GM21723 (cell line): Measurements from ENCODE around the gene IGFL1.
"Not testable (repeated sequence)": the region's sequence is repeated elsewhere in the genome, so short reads cannot be mapped to it uniquely, and the experiment has no call there.

Experiments
- ATAC-seq: cut with Tn5 transposase; IDR thresholded peaks from one replicate; pipeline ENCODE4 v1.9.1; 2021; ENCODE audit warnings: mild to moderate bottlenecking, moderate library complexity; ENCODE audit not compliant: unreplicated experiment

IGFL1 gene

DNA sequence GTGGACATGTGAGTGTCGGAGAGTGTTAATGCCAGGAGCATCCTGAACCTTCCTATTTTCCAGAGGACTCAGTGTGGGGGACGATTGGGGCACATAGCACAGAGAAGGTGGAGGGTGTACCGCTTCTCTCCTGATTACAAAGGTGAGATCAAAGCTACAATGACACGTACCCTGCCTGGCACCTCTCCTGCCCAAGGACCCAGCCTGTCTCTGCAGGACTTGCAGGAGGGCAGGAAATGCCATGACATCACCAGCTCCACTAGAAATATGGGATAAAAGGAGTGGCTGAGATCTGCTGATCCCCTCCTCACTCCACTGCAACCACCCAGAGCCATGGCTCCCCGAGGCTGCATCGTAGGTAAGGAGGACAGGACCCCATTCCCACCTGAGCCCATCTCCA is at the start of gene IGFL1:
Gene IGFL1 (plus strand): TSS at position 301 of the 400 bp plus-strand sequence. CDS start 33 bp downstream, at position 334.
- no peak for ATAC-seq

DNA sequence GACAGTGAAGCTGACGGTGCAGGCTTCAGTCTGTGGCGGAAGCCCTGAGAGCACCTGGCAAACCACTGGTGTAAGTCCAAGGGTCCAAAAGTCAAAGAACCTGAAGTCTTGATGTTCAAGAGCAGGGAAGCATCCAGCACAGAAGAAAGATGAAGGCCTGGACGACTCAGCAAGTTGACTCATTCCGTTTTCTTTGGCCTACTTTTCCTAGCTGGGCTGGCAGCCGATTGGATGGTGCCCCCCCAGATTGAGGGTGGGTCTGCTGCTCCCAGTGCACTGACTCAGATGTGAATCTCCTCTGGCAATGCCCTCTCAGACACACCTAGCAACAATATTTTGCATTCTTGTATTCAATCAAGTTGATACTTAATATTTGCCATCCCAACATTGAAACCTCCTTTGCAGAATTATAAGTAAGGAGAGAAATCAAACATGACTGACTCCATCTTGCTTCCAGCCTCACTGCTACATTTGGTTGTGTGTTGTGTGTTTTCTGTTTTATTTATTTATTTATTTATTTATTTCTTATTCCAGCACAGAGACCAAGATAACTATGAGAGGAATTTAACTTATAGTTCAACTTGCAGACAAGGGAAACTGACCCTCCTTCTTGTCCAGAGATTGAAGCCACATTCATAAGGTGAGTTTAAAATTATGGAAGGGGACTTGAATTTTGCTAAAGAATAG is 48.7 kb upstream of the IGFL1 start:
- no peak for ATAC-seq

DNA sequence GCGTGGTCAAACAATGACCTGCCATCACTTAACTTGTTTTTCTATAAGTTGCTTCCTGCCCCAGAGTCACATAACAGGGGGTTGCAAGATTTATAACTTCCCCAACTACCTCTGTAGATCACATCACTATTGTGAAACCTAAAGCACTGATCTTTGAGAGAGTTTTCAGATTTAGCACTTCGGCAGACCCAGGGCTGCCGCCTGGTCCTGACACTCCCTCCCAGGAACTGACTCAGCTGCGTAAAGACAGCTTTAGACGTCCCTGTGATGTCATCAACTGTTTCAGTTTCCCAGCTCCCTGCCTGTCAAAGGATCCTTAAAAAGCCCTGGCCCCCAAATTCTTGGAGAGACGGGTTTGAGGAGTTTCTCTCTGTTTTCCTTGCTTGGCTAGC is 48.2 kb upstream of the IGFL1 start:
- no peak for ATAC-seq

DNA sequence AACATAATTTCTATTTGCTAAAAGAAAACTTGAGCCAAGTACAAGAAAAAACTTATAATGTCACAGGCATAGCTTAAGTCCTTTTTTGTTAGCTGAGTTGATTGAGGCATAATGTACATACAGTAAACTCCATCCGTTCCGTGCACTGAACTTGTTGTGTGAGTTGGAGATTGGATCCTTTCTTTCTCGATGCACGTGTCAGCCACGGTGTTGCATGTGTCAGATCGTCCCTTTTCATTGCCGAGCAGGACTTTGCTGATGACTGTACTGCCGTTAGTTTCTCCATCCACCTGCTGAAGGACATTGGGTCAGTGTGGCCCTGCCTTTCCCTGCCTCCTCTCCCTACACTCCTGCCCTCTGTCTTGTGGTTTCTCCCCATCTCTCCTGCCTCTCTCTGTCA is 47.1 kb upstream of the IGFL1 start:
- no peak for ATAC-seq

DNA sequence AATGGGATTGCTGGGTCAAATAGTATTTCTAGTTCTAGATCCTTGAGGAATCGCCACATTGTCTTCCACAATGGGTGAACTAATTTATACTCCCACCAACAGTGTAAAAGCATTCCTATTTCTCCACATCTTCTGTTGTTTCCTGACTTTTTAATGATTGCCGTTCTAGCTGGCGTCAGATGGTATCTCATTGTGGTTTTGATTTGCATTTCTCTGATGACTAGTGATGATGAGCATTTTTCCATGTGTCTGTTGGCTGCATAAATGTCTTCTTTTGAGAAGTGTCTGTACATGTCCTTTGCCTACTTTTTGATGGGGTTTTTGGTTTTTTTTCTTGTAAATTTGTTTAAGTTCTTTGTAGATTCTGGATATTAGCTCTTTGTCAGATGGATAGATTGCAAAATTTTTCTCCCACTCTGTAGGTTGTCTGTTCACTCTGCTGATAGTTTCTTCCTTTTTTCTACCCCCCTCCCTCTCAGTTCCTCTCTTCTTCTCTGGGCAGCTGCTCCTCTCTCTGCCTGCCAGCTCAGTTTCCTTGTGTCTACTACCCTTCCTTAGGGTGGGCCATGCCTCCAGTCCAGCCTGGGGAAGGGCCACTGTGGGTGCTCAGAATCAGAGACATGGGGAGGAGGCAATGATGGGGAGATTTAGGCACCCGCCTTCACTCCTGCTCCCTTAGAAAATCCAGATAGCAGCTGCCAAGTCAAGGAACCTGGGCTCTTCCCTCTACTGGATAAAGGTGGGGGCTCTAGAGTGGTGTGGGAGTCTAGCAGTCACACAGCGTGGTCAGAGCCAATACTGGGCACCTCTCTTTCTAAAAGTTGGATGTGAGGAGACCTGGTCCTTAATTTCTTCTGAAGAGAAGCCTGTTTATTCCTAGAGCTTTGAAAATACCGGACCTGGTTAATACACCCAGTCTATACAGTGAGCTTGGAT is 44.5 kb upstream of the IGFL1 start:
- ATAC-seq: not testable (repeated sequence)

DNA sequence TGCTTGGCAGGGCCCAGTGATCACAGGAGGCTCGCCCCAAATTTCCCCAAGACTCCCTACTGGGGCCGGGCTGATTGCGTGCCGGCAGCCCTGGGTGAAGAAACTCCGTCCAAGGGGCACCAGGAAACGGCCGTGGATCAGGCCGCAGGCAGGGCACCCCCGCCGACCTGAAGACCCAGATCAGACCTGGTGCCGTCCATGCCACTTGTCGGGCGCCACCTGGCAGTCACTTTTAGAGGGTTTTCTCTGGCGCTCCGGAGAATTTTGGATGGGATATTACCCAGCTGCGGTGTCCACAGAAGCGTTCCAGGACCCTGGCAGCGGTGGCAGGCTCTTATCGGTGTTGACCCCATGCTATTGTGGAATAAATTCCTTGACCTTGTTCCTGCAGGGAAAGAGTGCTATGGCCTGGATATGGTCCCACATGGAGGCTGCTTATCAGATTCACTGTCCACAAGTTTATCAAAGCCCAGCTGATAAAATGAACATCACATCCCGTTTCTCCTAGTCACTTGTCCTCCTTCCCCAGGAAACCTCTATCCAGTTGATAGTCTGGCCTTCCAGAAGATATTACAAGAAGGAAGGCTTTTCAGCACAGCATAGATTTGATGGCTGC is 43.3 kb upstream of the IGFL1 start:
- ATAC-seq: no peak

DNA sequence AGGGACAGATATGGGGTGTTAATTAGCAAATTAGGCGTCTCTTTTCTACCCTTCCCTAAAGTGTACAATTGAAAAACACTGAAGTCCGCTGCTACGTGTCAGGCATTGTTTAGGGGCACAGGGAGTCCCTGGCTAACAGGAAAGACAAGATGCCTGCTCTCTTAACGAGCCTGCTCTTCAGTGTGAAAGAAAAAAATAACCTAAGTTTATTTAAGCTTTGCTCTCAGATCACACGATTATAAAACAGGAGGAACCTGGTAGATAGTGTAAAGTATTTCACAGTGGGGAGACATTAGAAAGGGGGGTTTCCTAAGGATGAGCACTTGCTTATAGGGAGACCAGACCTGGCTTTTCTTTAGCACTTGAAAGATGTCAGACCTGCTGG is 42.8 kb upstream of the IGFL1 start:
- ATAC-seq: no peak

DNA sequence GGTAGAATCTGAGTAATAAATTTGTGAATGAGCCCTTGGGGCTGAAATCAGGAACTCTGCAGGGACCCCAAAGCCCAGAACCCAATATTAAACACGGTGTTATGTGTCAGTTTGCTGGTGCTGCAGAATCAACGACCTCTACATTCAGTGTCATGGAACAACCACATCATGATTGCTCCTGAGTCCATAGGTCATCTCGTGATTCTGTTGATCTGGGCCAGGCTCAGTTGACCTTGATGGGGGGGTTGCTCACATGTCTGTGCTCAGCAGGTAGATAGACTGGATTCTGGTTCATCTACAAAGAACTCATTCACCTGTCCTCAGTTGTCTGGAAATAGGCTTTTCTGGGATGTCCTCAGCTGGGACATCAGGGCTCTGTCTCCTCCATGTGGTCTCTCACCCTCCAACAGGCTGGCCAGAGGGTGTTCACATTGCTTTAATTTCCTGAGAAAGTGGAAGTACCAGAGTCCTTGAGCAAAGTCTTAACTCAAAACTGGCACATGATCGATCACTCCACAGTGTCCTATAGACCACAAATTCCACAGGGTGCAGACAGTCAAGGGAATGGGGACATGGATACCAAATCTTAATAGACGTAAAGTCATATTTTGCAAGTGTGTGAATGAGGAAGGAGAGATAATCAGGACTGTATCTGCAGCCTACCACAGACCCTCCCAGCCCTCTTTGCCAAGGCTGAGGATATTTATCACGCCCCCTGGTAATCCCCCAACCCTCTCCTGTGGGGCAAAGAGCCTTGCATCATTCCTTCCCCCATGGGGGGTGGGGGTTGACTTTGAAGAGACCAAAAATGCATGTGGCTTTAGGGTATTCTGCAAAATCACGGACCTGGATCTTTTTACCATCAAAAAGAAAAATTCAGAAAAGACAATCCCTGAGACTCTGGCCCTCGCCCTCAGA is 39.3 kb upstream of the IGFL1 start:
- ATAC-seq: no peak

DNA sequence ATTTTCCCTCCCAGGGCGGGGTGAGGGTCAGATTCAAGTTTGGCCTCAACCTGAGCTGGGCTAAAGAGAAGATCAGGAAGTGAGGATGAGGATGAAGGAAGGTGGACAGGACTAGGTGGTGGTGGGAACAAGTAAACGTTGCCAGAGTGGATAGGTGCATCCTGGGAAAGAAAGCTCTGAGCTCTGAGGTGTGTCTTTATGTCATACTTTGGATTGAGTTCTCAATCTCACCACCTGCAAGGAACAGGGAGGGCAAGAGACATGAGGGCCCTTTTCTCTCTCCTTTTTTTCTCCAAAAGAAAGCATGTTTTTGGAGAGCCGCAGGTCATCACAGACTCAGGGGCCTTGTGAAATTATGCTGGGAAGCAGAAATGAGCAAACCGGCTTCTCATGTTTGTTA is 38.2 kb upstream of the IGFL1 start:
- ATAC-seq: no peak

DNA sequence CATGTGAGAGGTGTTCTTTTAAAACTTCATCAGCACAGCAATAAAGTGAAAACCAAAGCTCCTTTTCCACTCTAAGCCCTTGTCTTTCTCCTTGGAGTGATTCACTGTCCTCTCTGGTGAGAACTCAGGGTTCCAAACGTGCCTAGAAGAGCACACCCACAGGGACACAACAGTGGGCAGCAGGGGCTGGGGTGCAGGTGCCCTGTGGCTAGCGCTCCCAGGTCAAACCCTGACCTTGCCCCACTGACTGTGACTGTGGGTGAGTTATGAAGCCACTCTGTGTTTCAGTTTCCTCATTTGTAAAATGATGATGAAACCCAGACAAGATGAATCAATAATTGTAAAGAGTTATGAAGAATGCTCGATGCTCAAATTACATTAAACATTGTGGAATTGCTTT is 37.6 kb upstream of the IGFL1 start:
- no peak for ATAC-seq

DNA sequence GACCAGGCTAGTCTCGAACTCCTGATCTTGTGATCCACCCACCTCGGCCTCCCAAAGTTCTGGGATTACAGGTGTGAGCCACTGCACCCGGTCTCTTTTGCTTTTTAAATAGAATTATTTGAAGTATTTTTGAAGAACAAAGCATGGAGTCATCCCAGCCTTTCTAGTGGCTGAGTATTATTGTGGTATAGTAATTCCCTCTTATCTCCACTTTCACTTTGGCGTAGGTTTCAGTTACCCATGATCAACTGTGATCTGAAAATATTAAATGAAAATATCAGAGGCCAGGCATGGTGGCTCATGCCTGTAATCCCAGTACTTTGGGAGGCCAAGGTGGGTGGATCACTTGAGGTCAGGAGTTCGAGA is 36.9 kb upstream of the IGFL1 start:
- ATAC-seq: not testable (repeated sequence)

DNA sequence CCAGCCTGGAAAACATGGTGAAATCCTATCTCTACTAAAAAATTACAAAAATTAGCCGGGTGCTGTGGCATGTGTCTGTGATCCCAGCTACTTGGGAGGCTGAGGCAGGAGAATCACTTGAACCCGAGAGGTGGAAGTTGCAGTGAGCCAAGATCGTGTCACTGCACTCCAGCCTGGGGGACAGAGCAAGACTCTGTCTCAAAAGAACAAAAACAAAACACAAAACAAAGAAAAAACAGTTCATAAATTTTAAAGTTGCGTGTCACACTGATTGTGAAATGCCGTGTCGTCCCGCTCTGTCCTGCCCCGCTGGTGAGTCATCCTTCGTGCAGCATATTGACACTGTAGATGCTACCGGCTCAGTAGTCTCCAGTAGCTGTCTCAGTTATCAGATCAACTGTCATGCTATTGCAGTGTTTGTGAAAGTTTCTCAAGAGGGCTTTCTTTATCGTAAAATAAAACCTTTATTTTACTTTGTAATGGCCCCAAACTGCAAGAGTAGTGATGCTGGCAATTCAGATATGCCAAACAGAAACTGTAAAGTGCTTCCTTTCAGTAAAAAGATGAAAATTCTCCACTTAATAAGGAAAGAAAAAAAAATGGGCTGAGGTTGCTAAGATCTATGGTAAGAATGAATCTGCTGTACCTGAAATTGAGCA is 36.4 kb upstream of the IGFL1 start:
- no peak for ATAC-seq

DNA sequence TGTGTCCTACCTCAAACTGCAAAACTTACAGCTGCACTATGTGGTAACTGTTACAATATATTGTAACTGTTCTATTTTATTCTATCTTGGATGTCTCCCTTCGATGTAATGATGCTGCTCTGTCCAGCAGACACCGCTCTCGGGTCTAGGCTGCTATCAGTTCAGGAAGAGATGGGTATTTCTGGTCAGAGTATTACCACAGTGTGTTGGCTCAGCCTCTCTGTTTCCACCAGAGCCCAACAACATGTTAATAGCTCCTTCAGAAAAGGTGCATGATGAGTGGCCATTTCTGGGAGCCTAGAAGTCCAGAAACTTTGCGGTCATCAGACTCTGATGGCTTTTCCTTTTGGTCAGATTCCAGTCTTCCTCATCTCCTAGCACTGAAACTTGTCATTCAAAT is 35.9 kb upstream of the IGFL1 start:
- ATAC-seq: no peak

DNA sequence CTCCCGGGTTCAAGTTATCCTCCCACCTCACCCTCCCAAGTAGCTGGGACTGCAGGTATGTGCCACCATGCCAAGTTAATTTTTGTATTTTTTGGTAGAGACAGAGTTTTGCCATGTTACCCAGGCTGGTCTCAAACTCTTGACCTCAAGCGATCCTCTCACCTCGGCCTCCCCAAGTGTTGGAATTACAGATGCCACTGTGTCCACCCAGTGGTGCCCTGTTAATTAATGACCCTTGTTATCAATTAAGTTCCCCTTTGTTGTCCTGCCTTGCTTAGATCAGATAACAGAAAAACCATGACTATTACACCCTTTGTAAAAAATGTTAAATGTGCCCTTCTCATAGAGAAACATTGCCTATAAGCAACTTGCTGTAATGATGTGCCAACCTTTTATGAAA is 34.4 kb upstream of the IGFL1 start:
- no peak for ATAC-seq

DNA sequence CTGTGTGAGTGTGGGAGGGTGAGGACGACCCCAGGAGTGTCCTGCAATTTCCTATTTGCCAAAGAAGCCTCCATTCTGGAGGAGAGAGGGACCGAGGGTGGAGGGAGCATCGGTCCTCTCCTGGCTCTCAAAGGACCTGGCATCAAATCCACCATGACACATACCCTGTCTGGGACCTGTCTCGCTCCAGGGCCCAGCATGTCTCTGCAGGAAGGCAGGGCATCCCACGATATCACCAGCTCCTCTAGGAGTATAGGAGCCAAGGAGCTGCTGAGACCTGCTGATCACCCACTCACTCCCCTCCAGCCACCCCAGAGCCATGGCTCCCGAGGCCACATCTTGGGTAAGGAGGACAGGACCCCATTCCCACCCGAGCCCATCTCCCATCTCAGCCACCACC is 33.6 kb upstream of the IGFL1 start:
- not testable (repeated sequence) for ATAC-seq

DNA sequence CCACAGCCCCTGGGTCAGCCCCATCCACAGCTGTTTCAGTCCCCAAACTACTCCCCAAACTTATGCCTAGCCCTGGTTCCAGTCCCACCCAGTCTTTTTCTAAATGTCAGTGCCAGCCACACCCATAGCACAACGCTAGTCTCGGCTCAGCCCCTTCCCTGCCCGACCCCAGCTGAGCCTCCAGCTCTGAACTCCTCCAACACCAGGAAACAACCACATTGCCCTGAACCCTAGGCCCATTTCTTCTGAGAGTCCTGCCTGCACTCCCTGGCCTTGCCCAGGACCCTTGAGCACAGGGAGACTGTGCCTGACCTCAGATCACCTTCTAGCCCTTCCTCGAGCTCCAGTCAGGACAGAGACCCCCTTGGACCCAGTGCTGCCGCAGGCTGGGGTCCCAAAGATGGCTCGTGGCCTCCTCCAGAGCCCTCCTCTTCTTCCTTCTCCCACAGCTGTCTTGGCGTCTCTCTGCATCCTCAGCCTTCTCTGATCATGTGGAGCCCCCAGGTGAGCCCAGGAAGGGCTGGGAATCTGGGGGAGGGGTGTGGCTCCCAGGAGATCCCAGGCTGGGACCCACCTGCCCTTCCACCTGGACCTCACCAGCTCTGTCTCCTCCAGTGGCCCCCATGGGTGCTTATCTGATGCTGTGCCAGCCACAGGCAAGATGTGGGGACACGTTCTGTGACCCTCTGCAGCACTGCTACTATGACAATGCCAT is 33.0 kb upstream of the IGFL1 start:
- ATAC-seq: no peak

DNA sequence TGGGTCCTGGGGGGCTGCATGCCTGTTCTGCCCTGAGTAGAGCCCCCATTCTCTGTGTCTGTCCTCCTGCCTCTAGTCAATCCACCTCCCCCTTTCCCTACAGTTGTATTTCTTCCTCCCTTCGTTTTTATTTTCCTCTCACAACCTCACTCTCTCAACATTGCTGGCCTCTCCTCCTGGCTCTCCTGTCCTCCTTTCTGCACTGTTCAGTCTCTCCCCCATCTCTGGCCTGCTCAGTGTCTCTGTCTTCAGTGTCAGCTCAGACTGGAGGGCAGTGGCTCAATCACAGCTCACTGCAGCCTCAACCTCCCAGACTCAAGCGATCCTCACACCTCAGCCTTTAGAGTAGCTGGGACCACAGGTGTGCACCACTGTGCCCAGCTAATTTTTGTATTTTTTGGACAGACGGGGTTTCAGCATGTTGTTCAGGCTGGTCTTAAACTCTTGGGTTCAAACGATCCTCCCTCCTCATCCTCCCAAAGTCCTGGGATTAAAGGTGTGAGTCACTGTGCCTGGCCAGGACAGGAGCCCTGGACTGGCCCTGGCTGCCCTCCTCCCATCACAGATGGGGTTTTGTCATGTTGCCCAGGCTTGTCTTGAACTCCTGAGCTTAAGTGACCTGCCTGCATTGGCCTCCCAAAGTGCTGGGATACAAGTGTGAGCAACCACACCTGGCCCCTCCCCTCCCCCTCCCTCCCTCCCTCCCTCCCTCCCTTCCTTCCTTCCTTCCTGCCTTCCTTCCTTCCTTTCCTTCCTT is 32.0 kb upstream of the IGFL1 start:
- ATAC-seq: no peak

DNA sequence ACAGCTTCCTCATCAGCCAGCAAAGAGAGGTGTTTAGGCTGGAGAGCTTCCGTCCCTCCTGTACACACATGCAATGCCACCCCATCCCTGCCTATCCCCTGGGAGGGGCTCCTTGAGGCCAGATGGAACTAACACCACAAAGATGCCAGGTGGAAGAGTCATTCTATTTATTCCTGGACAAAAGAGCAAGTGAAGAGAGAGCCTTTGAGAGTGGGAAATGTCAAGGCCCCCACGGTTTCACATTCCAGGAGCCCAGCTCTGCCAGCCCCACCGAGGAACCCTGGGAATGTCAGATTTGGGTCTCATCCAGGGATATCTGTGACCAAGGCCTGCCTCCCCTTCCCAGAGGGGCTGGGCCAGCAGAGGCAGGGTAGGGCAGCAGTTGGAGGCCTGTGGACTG is 30.8 kb upstream of the IGFL1 start:
- no peak for ATAC-seq
